Central memory CD4-positive, alpha-beta T cell (primary cell): ENCODE results near the gene PGF.

Experiments used
- DNase-seq: peaks from one replicate; pipeline ENCODE4 v3.0.0; 2022

The PGF gene

DNA sequence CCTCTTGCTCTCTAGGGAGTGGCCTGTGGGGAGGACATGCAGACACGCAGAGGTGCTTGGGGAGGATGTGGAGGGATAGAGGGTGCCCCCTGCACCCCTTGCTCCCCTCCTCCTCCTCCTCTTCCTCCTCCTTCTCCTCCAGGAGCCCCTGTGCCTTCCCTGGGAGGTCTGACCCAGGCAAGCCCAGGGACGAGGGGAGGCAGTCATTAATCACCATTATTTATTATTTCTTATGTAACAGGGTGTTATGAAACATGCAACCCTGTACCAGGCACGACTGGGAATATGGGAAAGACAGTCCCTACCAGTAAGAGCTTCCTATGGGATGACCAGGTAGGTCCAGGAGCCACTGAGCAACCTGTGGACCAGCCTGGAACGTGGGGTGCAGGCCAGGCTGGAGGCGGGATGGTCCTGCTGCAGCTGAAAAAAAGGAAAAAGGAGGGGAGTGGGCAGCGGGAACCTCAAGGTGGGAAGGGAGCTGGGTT lies 22.5 kb upstream of the PGF start:
- DNase-seq = no peak

- no peak for DNase-seq
Observed at GRCh38 chr14:74977164-74977900, 21.9 kb upstream of the PGF start.

GRCh38 chr14:74976264-74977113 lies 21.1 kb upstream of the PGF start:
- no peak for DNase-seq

- DNase-seq = no peak
Observed at GRCh38 chr14:74975059-74975810, 19.8 kb upstream of the PGF start.

DNA sequence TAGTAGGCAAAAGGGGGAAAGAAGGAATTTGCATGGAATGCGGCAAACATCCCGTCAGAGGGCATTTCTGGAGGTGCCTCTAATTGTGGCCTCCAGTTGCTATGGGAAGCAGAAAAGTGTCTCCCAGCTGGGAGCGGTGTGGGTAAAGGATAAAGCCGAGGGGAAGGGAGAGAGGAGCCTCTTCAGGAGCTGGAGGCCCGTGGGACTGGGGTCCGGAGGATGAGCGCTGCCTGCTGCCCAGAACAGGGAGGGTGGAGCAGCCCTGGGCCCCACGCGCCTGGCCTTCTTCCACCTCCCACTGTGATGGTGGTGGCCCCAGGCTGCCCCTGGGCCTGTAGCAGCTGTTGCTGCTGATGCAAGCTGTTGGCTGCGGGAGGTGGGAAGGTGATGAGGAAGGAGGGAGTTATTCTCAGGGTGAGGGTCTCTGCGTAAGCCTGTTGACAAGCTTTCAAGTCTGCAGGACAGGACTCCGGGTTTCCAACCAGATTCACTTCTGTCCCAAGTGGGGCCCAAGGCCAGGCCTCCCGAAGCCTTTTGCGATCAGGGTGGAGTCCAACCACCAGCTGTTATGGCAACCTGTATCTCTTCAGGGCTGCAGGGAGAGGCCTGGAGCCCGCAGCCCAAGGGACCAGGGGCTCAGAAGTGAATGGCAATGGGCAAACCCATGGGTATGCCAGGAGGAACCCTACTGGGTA lies 19.1 kb upstream of the PGF start:
- no peak for DNase-seq

- DNase-seq = no peak
Observed at GRCh38 chr14:74973905-74974363, 18.5 kb upstream of the PGF start.

- DNase-seq = no peak
Observed at GRCh38 chr14:74973003-74973653, 17.7 kb upstream of the PGF start.

DNA sequence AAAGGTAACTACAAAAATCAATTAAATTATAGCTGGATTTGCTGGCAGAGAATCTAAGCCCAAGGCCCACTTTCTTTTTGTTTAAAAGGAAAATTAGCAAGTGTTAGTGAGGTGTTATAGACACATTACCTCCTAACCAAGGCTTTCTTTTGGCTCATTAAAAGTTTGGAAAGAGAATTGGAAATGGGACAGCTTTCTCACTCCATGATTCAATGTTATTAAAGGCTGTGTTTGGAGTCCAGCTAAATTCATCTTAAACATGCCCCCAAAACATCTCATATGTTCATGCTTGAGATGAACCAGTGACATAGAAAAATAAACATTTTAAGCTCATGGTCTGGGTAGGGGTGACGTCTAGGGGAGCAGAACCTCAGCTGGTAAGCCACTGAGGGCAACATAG lies 13.4 kb upstream of the PGF start:
- no peak for DNase-seq

DNA sequence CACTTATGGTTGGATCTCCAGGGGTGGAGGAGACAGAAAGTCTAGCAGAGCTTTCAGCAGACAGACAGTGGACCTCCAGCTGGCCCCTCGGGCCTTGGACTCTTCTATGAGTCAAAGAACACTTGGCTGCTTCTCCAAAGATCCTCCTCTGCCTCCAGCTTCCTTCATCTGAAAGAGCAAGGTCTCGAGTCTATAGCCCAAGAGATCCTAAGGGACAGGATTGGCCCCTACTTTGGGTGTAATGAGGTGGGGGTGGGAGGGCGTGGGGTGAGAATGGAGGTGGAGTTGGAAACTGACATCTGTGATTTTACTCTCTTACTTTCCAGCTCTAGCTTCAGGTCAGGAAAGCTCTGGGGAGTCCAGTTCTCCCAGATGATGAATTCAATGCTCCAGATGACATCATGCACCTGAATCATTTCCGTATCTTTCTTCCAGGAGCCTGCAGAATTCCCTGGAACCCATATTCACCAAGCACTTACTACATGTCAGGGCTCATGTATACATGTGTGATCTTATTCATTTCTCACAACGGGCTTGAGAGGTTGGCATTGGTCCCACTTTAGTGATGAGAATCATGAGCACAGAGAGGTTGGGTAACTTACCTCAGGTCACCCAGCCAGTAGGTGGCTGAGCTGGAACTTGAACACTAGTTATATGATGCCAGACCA lies 10.2 kb upstream of the PGF start:
- DNase-seq = no peak

DNA sequence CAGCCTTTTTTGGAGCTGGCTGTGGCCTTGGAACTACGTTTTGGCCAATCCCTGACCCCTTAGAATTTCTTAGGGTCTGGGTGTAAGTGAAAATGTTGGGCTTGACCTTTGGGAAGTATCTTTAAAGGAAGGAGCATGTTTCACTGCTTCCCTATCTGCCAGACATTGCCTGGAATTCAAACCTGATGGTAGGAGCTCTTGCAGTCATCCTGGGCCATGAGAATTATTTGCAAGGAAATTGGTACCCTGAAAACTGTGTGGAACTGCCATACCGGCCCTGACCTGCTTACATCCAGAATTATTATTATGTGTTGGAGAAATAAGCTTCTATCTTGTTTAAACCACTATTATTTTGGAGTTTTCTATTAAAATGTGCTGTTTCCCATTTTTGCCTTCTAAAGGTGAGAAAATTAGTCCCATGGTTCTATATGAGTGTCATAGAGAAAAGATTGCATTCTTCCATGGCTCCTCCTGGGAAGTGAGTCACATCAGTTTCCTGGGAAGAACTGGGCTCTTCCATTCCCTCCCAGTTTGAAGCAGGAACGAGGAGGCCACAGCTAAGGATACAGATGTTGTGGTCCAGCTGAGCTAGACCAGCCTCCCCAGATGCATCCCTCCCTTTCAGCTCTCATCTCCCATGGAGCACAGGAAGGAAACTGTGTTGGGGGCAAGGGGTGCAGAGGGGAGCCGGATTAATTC lies 9.5 kb upstream of the PGF start:
- DNase-seq = no peak

- DNase-seq = no peak
Observed at GRCh38 chr14:74963705-74964271, 8.4 kb upstream of the PGF start.

GRCh38 chr14:74963178-74963704 lies 7.8 kb upstream of the PGF start:
- DNase-seq = no peak

- no peak for DNase-seq
Observed at GRCh38 chr14:74962493-74962892, 7.1 kb upstream of the PGF start.

GRCh38 chr14:74962046-74962445 lies 6.6 kb upstream of the PGF start:
- DNase-seq = no peak

DNA sequence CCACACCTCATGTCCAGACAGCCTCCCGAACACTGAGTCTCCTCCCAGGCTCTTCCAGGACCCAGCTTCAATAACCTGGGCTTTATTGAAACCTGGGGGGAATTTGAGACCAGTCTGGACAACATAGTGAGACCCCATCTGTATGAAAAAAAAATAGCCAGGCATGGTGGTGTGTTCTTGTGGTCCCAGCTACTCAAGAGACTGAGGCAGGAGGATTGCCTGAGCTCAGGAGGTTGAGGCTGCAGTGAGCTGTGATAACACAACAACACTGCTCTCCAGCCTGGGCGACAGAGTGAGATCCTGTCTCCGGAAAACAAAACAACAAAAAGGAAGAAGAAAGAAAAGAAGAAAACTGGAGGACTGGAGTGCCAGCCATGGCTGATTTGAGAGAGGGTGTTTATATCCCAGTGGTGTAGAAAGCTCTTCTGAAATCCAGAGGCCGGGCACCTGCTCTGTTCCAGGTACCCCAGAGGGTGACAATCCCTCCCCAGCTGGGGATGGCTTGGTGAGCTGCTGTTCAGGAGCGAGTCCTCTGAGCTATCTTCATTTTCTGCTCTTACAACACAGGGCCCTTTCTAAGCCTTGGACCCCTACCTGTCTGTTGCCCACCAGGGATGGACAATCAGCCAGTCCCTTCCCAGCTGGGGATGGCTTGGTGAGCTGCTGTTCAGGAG lies 6.0 kb upstream of the PGF start:
- no peak for DNase-seq

GRCh38 chr14:74960736-74961135 lies 5.3 kb upstream of the PGF start:
- no peak for DNase-seq

DNA sequence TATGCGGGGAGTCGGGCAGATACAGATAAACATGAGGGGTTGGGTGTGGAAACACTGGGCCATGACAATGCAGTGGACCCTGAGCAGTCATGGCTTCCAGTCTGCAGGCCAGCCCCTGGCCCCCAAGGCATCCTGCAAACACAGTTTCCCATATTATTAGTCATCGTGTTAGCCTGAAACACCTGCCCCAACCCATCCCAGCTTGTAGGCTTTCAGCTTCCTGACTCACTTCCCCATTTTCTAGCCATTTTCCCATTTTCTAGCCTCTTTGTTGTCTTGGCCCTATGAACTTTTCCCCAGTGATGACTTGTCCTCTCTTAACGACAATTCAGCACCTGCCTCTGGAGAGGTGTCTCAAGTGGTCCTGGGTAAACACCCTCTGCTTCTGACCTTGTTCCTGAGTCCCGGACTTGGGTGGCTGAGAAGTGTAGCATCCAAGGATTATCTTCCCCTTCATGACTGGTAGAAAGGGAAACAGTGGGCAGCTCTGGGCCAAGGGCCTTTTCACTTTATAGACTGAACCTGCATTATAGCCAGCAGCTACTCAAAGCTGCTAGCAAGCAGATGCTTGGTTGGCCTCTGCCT lies 4.3 kb upstream of the PGF start:
- no peak for DNase-seq

GRCh38 chr14:74956280-74957072 lies 1.1 kb upstream of the PGF start:
- DNase-seq = no peak

DNA sequence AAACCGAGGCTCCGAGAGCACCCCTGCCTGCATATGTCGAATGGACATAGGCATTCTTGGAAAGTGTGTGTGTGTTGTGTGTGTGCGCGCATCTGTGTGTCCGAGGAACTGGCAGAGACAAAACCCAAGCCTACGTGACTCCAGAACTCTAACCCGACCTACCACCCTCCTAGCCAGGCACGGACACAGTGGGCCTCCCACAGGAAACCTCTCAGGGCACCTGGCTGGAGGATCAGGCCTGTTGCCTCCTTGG lies 556 bp upstream of the PGF start:
- DNase-seq = no peak
